HEK293 (cell line): ENCODE data around the gene VIT.
"Not testable (repeated sequence)": the region's sequence is repeated elsewhere in the genome, so short reads cannot be mapped to it uniquely, and the experiment has no call there.

Experiments
- CTCF ChIA-PET: fragments of 350-600 bp; formaldehyde crosslinking; extraction: SDS; loops from one replicate; lab custom pipeline; 2021; ENCODE audit warnings: antibody characterized with exemption; lab: Yijun Ruan, JAX
- POLR2A ChIA-PET: fragments of 300-600 bp; formaldehyde crosslinking; extraction: SDS; loops from one replicate; lab custom pipeline; 2020; ENCODE audit warnings: antibody characterized with exemption, inconsistent platforms; lab: Yijun Ruan, JAX
- H3K27ac ChIP-seq: fragments of 200-500 bp; sonication (Bioruptor generic); 2 replicates; pipeline ENCODE4 v1.5.1; 2014; ENCODE audit warnings: low read depth, low read length, control low read depth, inconsistent platforms; ENCODE audit errors: extremely low read depth
- H3K36me3 ChIP-seq, 2 experiments: fragments of 200-500 bp in 1 of 2; sonication (Bioruptor generic) in 1 of 2; 1 replicate in 1 of 2; 2 replicates in 1 of 2; pipeline ENCODE4 v1.5.1; 2014 to 2017; ENCODE audit warnings: inconsistent platforms in 2 of 2, low read length in 2 of 2; ENCODE audit not compliant: control insufficient read depth in 2 of 2, insufficient read depth in 1 of 2
- H3K4me1 ChIP-seq: fragments of 200-500 bp; sonication (Bioruptor generic); 2 replicates; pipeline ENCODE4 v1.5.1; 2014; ENCODE audit warnings: mild to moderate bottlenecking, low read length, inconsistent platforms; ENCODE audit not compliant: control insufficient read depth, insufficient read depth
- H3K4me3 ChIP-seq: 2 replicates; pipeline ENCODE4 v1.5.1; 2011; ENCODE audit warnings: low read depth, mild to moderate bottlenecking, control low read depth, low read length, moderate library complexity
- H3K9me3 ChIP-seq: fragments of 200-500 bp; sonication (Bioruptor generic); 2 replicates; pipeline ENCODE4 v1.5.1; 2014; ENCODE audit warnings: low read depth, low read length, inconsistent platforms; ENCODE audit not compliant: control insufficient read depth, insufficient read depth
- HOXA7 ChIP-seq: sonication (generic); formaldehyde crosslinking; IDR thresholded peaks from 2 replicates; pipeline ENCODE4 v1.8.1; 2022; ENCODE audit warnings: missing genetic modification reagents, borderline replicate concordance
- KLF9 ChIP-seq: fragments of 450-650 bp; formaldehyde crosslinking; IDR thresholded peaks from 2 replicates; pipeline ENCODE4 v1.5.1; 2016; ENCODE audit warnings: missing biosample characterization, missing genetic modification characterization, low read depth
- OSR2 ChIP-seq: fragments of 450-650 bp; formaldehyde crosslinking; IDR thresholded peaks from 2 replicates; pipeline ENCODE4 v1.5.1; 2016; ENCODE audit warnings: missing biosample characterization, missing genetic modification characterization
- PBX3 ChIP-seq: sonication (generic); formaldehyde crosslinking; IDR thresholded peaks from 2 replicates; pipeline ENCODE4 v1.8.1; 2022; ENCODE audit warnings: mild to moderate bottlenecking, moderate library complexity, missing genetic modification reagents
- PRDM6 ChIP-seq: fragments of 450-650 bp; formaldehyde crosslinking; IDR thresholded peaks from 2 replicates; pipeline ENCODE4 v1.5.1; 2017; ENCODE audit warnings: missing biosample characterization, missing genetic modification characterization
- SP7 ChIP-seq: fragments of 450-650 bp; formaldehyde crosslinking; IDR thresholded peaks from 2 replicates; pipeline ENCODE4 v1.5.1; 2016; ENCODE audit warnings: missing biosample characterization, missing genetic modification characterization
- ZBTB20 ChIP-seq: fragments of 450-650 bp; formaldehyde crosslinking; IDR thresholded peaks from 2 replicates; pipeline ENCODE4 v1.5.1; 2016; ENCODE audit warnings: missing biosample characterization, missing genetic modification characterization
- ZNF140 ChIP-seq: fragments of 450-650 bp; formaldehyde crosslinking; IDR thresholded peaks from 2 replicates; pipeline ENCODE4 v1.5.1; 2016; ENCODE audit warnings: missing biosample characterization, missing genetic modification characterization
- ZNF157 ChIP-seq: fragments of 450-650 bp; formaldehyde crosslinking; IDR thresholded peaks from 2 replicates; pipeline ENCODE4 v1.5.1; 2016; ENCODE audit warnings: missing biosample characterization, missing genetic modification characterization
- ZNF214 ChIP-seq: fragments of 450-650 bp; formaldehyde crosslinking; IDR thresholded peaks from 2 replicates; pipeline ENCODE4 v1.5.1; 2017; ENCODE audit warnings: missing biosample characterization, mild to moderate bottlenecking, missing genetic modification characterization, borderline replicate concordance
- ZNF223 ChIP-seq: fragments of 450-650 bp; formaldehyde crosslinking; IDR thresholded peaks from 2 replicates; pipeline ENCODE4 v1.5.1; 2016; ENCODE audit warnings: missing biosample characterization, missing genetic modification characterization
- ZNF292 ChIP-seq: fragments of 450-650 bp; formaldehyde crosslinking; IDR thresholded peaks from 2 replicates; pipeline ENCODE4 v1.5.1; 2016; ENCODE audit warnings: low read depth, missing biosample characterization, missing genetic modification characterization, borderline replicate concordance
- ZNF350 ChIP-seq: fragments of 450-650 bp; formaldehyde crosslinking; IDR thresholded peaks from 2 replicates; pipeline ENCODE4 v1.5.0; 2017; ENCODE audit warnings: missing biosample characterization, mild to moderate bottlenecking, missing genetic modification characterization
- ZNF404 ChIP-seq: fragments of 450-650 bp; formaldehyde crosslinking; IDR thresholded peaks from 2 replicates; pipeline ENCODE4 v1.5.1; 2017; ENCODE audit warnings: missing biosample characterization, missing genetic modification characterization
- ZNF416 ChIP-seq: fragments of 450-650 bp; formaldehyde crosslinking; IDR thresholded peaks from 2 replicates; pipeline ENCODE4 v1.5.1; 2016; ENCODE audit warnings: missing biosample characterization, missing genetic modification characterization
- ZNF48 ChIP-seq: fragments of 450-650 bp; formaldehyde crosslinking; IDR thresholded peaks from 2 replicates; pipeline ENCODE4 v1.5.1; 2016; ENCODE audit warnings: missing biosample characterization, missing genetic modification characterization
- ZNF513 ChIP-seq: fragments of 450-650 bp; IDR thresholded peaks from 2 replicates; pipeline ENCODE4 v1.5.1; 2018; ENCODE audit warnings: missing biosample characterization, missing genetic modification characterization
- ZNF514 ChIP-seq: fragments of 450-650 bp; formaldehyde crosslinking; IDR thresholded peaks from 2 replicates; pipeline ENCODE4 v1.5.1; 2016; ENCODE audit warnings: missing biosample characterization, missing genetic modification characterization
- ZNF677 ChIP-seq: fragments of 450-650 bp; IDR thresholded peaks from 2 replicates; pipeline ENCODE4 v1.5.0; 2018; ENCODE audit warnings: missing biosample characterization, mild to moderate bottlenecking, missing genetic modification characterization, moderate library complexity
- TF ChIP-seq, protein P1 (sequence below): fragments of 450-650 bp; formaldehyde crosslinking; IDR thresholded peaks from 2 replicates; pipeline ENCODE4 v1.5.1; 2016; ENCODE audit warnings: missing biosample characterization, missing genetic modification characterization, borderline replicate concordance
- TF ChIP-seq, protein P2 (sequence below): fragments of 450-650 bp; formaldehyde crosslinking; IDR thresholded peaks from 2 replicates; pipeline ENCODE4 v1.5.1; 2016; ENCODE audit warnings: missing biosample characterization, missing genetic modification characterization

VIT gene

DNA sequence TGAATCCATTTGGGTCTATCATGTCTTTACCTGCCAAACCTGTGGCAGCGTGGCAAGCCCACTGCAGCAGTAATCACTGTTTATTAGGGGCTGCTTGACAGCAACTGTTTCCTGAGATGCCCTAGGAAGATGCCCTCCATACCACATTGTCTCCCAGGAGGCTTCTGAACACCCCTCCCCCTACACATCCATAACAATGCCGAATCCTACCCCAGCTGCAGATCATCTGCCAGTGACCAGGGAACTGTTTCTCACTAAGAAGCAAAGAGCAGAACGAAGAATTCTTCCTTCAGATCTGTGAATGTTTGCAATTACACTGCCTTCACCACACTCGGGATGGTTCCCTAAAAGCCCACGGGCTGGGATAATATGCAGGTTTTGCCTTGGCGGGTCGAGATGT, 127.8 kb downstream of the VIT start:
- ChIA-PET CTCF (interaction anchor here (0.7 kb wide), 2 partner anchors 149 to 851 kb away, joined by 3 read pairs; no protein-coding TSS in a partner anchor), POLR2A (no interaction called here)
- H3K4me3 ChIP-seq: no peak overlapping the region
- no peaks in the 10 kb centered on the region for H3K36me3 ChIP-seq
- H3K4me1 ChIP-seq: no peaks in the 10 kb centered on the region
- TF ChIP-seq, protein P1, sequence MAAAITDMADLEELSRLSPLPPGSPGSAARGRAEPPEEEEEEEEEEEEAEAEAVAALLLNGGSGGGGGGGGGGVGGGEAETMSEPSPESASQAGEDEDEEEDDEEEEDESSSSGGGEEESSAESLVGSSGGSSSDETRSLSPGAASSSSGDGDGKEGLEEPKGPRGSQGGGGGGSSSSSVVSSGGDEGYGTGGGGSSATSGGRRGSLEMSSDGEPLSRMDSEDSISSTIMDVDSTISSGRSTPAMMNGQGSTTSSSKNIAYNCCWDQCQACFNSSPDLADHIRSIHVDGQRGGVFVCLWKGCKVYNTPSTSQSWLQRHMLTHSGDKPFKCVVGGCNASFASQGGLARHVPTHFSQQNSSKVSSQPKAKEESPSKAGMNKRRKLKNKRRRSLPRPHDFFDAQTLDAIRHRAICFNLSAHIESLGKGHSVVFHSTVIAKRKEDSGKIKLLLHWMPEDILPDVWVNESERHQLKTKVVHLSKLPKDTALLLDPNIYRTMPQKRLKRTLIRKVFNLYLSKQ: no peak
- TF ChIP-seq ZNF214 (no peak), PRDM6 (tag by site-specific recombination) (no peak), HOXA7 (CRISPR knock-in tag) (no peak), ZBTB20 (no peak), SP7 (tag by site-specific recombination) (no peak)
- no peaks in the 10 kb centered on the region for H3K9me3 ChIP-seq
- H3K27ac ChIP-seq: no peak overlapping the region

DNA sequence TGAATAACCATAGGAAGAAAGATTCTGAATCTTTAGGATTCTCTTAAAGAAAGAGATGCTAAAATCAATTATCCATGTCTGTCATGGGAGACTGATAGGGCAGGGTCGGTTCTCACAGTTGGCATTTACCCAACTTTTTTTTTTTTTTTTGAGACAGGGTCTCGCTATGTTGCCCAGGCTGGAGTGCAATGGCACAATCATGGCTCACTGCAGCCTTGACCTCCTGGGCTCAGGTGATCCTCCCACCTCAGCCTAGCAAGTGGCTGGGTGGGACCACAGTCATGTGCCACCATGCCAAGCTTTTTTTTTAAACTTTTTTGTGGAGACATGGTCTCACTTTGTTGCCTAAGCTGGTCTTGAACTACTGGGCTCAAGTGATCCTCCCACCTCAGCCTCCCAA, 128.2 kb downstream of the VIT start:
- POLR2A ChIA-PET, H3K4me3 ChIP-seq, H3K36me3 ChIP-seq, H3K4me1 ChIP-seq, H3K27ac ChIP-seq, H3K9me3 ChIP-seq: not testable (repeated sequence)
- CTCF ChIA-PET: interaction anchor here (0.7 kb wide), 1 partner anchor 851 kb away, joined by 3 read pairs; no protein-coding TSS in a partner anchor

DNA sequence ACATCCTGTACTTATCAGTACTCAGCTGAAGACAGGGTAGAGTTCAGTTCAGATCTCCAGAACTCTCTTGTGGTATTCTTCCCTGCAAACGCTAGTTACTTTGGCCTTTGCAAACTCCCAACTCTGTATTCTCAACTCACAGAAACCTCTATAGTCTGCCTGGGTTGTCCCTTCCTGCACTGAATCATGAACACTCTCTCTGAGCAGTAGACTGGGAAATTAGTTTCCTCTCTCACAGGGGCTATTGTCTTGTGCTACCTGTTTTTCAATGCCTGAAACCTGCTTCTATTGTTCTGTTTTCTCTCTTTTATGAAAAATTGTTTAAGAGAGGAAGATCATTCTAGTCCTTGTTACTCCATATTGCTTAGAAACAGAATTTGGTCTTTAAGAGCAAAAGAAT, 134.7 kb downstream of the VIT start:
- no peak for TF ChIP-seq PRDM6 (tag by site-specific recombination)
- TF ChIP-seq ZNF140 (tag by site-specific recombination): no peak
- TF ChIP-seq ZNF223 (tag by site-specific recombination): no peak
- TF ChIP-seq ZNF292: no peak
- TF ChIP-seq ZNF677: no peak
- no peak for TF ChIP-seq ZNF416 (tag by site-specific recombination)
- no peak for TF ChIP-seq ZNF157 (tag by site-specific recombination)
- H3K9me3 ChIP-seq: no peaks in the 10 kb centered on the region
- H3K4me1 ChIP-seq: no peaks in the 10 kb centered on the region
- ChIA-PET CTCF (interaction anchor here (0.7 kb wide), 1 partner anchor 52 kb away, joined by 3 read pairs; no protein-coding TSS in a partner anchor), POLR2A (no interaction called here)
- no peaks in the 10 kb centered on the region for H3K36me3 ChIP-seq
- H3K4me3 ChIP-seq: no peak overlapping the region
- no peak overlapping the region for H3K27ac ChIP-seq

- no peaks in the 10 kb centered on the region for H3K4me1 ChIP-seq
- CTCF ChIA-PET: no interaction called here
- no peak overlapping the region for H3K4me3 ChIP-seq
- POLR2A ChIA-PET: no interaction called here
- H3K36me3 ChIP-seq: no peaks in the 10 kb centered on the region
- H3K27ac ChIP-seq: no peak overlapping the region
- H3K9me3 ChIP-seq: no peaks in the 10 kb centered on the region
- TF ChIP-seq ZNF404 (no peak), KLF9 (tag by site-specific recombination) (no peak), ZNF48 (tag by site-specific recombination) (no peak), ZNF513 (tag by site-specific recombination) (no peak), ZNF514 (tag by site-specific recombination) (no peak), PBX3 (no peak), OSR2 (tag by site-specific recombination) (no peak), ZNF350 (tag by site-specific recombination) (no peak)
- TF ChIP-seq, protein P2, sequence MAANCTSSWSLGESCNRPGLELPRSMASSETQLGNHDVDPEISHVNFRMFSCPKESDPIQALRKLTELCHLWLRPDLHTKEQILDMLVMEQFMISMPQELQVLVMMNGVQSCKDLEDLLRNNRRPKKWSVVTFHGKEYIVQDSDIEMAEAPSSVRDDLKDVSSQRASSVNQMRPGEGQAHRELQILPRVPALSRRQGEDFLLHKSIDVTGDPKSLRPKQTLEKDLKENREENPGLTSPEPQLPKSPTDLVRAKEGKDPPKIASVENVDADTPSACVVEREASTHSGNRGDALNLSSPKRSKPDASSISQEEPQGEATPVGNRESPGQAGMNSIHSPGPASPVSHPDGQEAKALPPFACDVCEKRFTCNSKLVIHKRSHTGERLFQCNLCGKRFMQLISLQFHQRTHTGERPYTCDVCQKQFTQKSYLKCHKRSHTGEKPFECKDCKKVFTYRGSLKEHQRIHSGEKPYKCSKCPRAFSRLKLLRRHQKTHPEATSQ (tag by site-specific recombination): no peak
Measured at GRCh38 chr2:36834203-36834602, 137.7 kb downstream of the VIT start.
